Esophagus mucosa (tissue), 1 donor: ENCODE measurements around the gene MMP3. TPM values are rescaled to one million over a fixed set of nuclear protein-coding genes. Genes with fewer than 3 reads are reported as not detected.
"Not testable (repeated sequence)": the region's sequence is repeated elsewhere in the genome, so short reads cannot be mapped to it uniquely, and the experiment has no call there.

Experiments used
- ATAC-seq: fragments of 200-7000 bp; cut with Tn5 transposase; one replicate; pipeline ENCODE4 v1.9.1; 2020
- total RNA-seq: library from RNA; stranded (reverse); gene quantifications from one replicate; pipeline ENCODE4 v1.2.4, GENCODE V29; 2023
- donor health status: DM: yes; HTN: yes; CAD: no.

The MMP3 gene
- total RNA-seq = 0.56 TPM

DNA sequence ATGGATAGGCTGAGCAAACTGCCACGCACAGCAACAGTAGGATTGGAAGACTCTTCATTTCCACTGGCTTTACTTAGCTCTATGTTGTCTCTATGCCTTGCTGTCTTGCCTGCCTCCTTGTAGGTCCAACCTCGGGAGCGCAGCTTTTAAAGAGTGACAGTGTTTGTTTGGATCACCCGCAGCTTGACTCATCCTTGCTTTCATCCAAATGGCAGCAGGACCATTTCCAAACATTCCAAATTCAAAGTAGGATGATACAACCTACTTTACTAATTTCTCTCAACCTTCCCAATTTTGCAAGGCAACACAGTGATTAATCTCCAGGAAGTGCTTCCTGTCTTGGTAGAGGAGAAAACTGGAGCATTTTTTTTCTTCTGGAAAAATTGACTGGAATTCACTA is at the start of gene MMP3:
Gene MMP3, minus strand, starts transcription at position 121 of the 400 bp plus-strand sequence. Its CDS starts 63 bp downstream, at position 58.
- no peak for ATAC-seq

DNA sequence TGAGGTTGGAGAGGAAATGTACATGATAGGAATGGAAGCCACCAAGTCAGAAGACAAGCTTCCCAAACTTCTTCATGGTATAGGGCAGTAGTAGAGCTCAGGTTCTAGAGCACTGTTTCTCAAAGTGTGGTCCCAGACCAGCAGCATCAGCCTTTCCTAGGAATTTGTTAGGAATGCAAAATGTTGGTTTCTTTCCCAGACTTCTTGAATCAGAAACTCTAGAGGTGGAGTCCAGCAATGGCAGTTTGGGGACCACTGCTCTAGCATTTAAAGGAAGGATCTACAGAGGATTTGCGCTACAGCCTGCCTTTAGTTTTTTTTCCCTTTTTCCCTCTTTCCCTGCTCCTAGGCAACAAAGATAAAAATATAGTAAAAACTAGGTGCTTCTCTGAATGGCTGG is 48.3 kb upstream of the MMP3 start:
- ATAC-seq = no peak

DNA sequence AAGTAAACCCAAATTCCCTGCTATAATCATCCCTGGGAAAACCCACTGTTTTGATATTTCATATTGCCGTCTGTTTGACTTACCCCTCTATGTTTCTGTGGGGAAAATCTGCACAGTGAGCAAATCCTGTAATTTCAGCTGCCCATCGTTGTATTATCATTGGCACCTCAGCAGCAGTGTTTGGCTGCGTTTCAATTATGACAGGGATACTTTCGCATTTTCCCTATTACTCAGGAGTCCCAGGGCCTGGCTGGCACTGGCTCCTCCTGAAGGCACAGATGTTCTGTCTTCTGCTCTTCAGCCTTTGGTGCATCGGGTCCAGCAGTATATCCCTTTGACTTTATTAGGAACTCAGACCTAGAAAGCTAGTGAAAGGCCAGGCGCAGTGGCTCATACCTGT is 43.6 kb upstream of the MMP3 start:
- no peak for ATAC-seq

DNA sequence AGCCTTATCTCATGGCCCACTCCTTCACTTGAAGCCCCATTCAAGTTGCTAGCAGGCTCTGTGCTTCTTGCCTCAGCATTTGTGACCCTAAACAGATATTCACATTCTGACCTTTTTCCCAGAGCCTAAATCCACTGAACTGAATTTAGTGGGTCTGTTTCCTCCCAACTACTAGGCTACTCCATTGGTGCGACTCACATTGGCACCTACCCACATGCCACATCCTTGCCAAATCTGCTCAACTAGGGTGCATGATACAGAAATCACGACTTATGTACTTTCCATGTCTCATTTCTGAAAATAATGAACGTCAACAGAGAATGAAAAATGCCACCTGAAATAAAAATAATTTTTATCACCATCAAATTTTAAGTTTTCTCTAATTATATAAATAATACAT is 39.7 kb upstream of the MMP3 start:
- no peak for ATAC-seq

DNA sequence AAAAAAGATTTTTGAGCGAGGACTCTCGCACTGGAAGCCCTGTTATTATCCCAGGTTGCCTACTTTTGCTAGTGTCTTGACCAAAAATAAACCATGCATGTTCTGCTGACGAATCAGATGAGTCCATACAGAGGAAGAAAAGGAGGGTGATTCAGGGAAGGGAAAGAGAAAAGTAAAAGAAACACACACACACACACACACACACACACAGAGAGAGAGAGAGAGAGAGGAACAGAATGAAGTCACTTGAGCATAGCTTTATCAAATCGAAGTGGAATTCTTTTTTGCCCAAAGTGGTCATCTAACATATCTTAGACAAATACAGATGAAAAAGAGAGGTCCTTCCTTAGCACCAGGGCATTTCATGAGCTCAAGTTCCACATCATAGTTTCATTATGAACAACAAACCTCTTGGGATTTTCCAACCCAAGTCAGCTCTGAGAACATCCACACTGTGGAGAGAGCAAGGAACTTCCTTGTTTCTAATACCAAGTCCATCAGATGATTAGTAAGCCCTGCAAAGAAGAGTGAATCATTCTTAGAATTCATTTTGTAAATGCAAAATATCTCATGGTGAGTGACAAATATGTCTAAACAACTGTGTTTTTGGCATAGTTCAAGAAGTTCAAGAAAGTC is 39.1 kb upstream of the MMP3 start:
- ATAC-seq = peak; percentile 52

GRCh38 chr11:102879801-102880200 is 36.4 kb upstream of the MMP3 start:
- ATAC-seq = no peak

DNA sequence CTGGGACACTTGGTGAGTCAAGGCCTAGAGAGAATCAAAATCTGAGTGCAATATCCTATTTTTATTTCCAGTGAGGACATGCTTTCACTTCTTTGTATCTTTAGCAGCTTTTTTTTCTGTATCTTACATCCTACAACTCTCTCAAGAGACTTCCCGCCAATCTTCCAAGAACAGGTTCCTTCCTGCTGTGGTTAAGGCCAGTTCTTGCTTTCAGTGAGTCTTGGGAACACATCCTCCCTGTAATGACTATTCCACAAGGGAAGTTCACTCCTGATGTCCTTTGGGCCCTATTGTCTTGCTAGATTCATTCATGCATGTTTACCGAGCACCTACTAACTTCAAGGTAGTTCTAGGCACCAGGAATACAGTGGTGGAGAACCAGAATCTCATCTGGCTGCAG is 35.2 kb upstream of the MMP3 start:
- ATAC-seq = no peak

GRCh38 chr11:102874852-102875251 is 31.4 kb upstream of the MMP3 start, which contains the start of gene MMP12:
TSS of gene MMP12 (minus strand) at chr11:102874982. CDS start at chr11:102874937, 45 bp downstream.
- ATAC-seq = no peak

- ATAC-seq = not testable (repeated sequence)
These were observed 26.1 kb upstream of the MMP3 start for GRCh38 chr11:102869354-102869964.

- no peak for ATAC-seq
These were observed 24.9 kb upstream of the MMP3 start for GRCh38 chr11:102868339-102868738.

- ATAC-seq = no peak
These were observed 21.3 kb upstream of the MMP3 start for GRCh38 chr11:102864724-102865123.

- peak; percentile 93 for ATAC-seq
These were observed 10.5 kb upstream of the MMP3 start for GRCh38 chr11:102853956-102854355.

GRCh38 chr11:102853055-102853454 is 9.6 kb upstream of the MMP3 start:
- ATAC-seq = no peak

GRCh38 chr11:102850973-102851745 is 7.8 kb upstream of the MMP3 start:
- ATAC-seq = peak; percentile 70

GRCh38 chr11:102849311-102849710 is 5.9 kb upstream of the MMP3 start:
- ATAC-seq = no peak

- ATAC-seq = no peak
These were observed 2.9 kb upstream of the MMP3 start for GRCh38 chr11:102846292-102846691.

- no peak for ATAC-seq
These were observed 479 bp downstream of the MMP3 start for GRCh38 chr11:102842930-102843329.

GRCh38 chr11:102840018-102840417 is 3.4 kb downstream of the MMP3 start:
- ATAC-seq = no peak

DNA sequence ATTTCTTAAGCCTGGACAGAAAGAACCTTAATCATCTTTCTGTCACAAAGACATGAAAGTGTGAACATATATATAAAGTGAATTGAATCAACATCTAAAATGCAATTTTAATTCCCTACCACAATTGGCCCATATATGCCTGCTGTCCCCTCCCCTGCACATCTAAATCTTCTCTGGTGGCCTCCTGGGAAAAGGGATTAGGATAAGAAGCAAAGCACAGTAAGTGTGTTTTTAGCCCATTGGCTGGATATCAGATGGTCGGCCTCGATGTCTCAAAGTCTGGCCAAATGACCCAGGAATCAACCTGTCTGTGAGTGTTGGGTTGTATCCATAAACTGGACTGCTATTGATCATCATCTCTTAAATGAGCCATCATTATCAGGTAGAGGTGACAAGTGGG is 5.8 kb downstream of the MMP3 start:
- ATAC-seq = no peak

- ATAC-seq = no peak
These were observed 6.3 kb downstream of the MMP3 start for GRCh38 chr11:102837156-102837555.

GRCh38 chr11:102836290-102836875 is 7.0 kb downstream of the MMP3 start:
- ATAC-seq = no peak

GRCh38 chr11:102833731-102834130 is 9.7 kb downstream of the MMP3 start:
- no peak for ATAC-seq

GRCh38 chr11:102832612-102833011 is 10.8 kb downstream of the MMP3 start:
- ATAC-seq = no peak
